HEK293 (cell line): ENCODE data around the gene QPCTL.
A peak's percentile ranks its signal among the peaks of the same experiment; 100 is the strongest.

Source experiments
- CTCF ChIP-seq: fragments of 450-650 bp; formaldehyde crosslinking; IDR thresholded peaks from 2 replicates; pipeline ENCODE4 v1.5.1; 2016; ENCODE audit warnings: missing biosample characterization, missing genetic modification characterization
- GLI2 ChIP-seq: fragments of 450-650 bp; formaldehyde crosslinking; IDR thresholded peaks from 2 replicates; pipeline ENCODE4; 2017; ENCODE audit warnings: missing biosample characterization, missing genetic modification characterization, low read depth, borderline replicate concordance
- GLI4 ChIP-seq: fragments of 450-650 bp; formaldehyde crosslinking; IDR thresholded peaks from 2 replicates; pipeline ENCODE4 v1.5.1; 2016; ENCODE audit warnings: missing biosample characterization, missing genetic modification characterization
- HIC1 ChIP-seq: fragments of 450-650 bp; formaldehyde crosslinking; IDR thresholded peaks from 2 replicates; pipeline ENCODE4 v1.5.1; 2016; ENCODE audit warnings: missing biosample characterization, missing genetic modification characterization
- INSM2 ChIP-seq: fragments of 450-650 bp; formaldehyde crosslinking; IDR thresholded peaks from 2 replicates; pipeline ENCODE4 v1.5.1; 2016; ENCODE audit warnings: missing biosample characterization, missing genetic modification characterization
- KLF10 ChIP-seq: fragments of 450-650 bp; IDR thresholded peaks from 2 replicates; pipeline ENCODE4 v1.5.1; 2018; ENCODE audit warnings: missing biosample characterization, mild to moderate bottlenecking, missing genetic modification characterization
- PRDM6 ChIP-seq: fragments of 450-650 bp; formaldehyde crosslinking; IDR thresholded peaks from 2 replicates; pipeline ENCODE4 v1.5.1; 2017; ENCODE audit warnings: missing biosample characterization, missing genetic modification characterization
- REPIN1 ChIP-seq: fragments of 450-650 bp; formaldehyde crosslinking; IDR thresholded peaks from 2 replicates; pipeline ENCODE4 v1.5.1; 2017; ENCODE audit warnings: missing biosample characterization, missing genetic modification characterization, low read depth
- SCRT1 ChIP-seq: fragments of 450-650 bp; formaldehyde crosslinking; IDR thresholded peaks from 2 replicates; pipeline ENCODE4 v1.5.1; 2016; ENCODE audit warnings: missing biosample characterization, missing genetic modification characterization, borderline replicate concordance
- SP3 ChIP-seq: fragments of 450-650 bp; formaldehyde crosslinking; IDR thresholded peaks from 2 replicates; pipeline ENCODE4 v1.5.1; 2016; ENCODE audit warnings: missing biosample characterization, missing genetic modification characterization
- ZFHX2 ChIP-seq: fragments of 450-650 bp; formaldehyde crosslinking; conservative IDR thresholded peaks from 2 replicates; pipeline ENCODE4 v1.5.1; 2016; ENCODE audit warnings: missing biosample characterization, missing genetic modification characterization
- ZNF157 ChIP-seq: fragments of 450-650 bp; formaldehyde crosslinking; IDR thresholded peaks from 2 replicates; pipeline ENCODE4 v1.5.1; 2016; ENCODE audit warnings: missing biosample characterization, missing genetic modification characterization
- ZNF221 ChIP-seq: fragments of 450-650 bp; formaldehyde crosslinking; IDR thresholded peaks from 2 replicates; pipeline ENCODE4 v1.5.1; 2017; ENCODE audit warnings: missing biosample characterization, missing genetic modification characterization, borderline replicate concordance
- ZNF280D ChIP-seq: fragments of 450-650 bp; formaldehyde crosslinking; IDR thresholded peaks from 2 replicates; pipeline ENCODE4 v1.5.1; 2016; ENCODE audit warnings: missing biosample characterization, missing genetic modification characterization
- ZNF335 ChIP-seq: fragments of 450-650 bp; formaldehyde crosslinking; conservative IDR thresholded peaks from 2 replicates; pipeline ENCODE4 v1.5.1; 2016; ENCODE audit warnings: missing biosample characterization, missing genetic modification characterization
- ZNF394 ChIP-seq: fragments of 450-650 bp; formaldehyde crosslinking; IDR thresholded peaks from 2 replicates; pipeline ENCODE4 v1.5.1; 2016; ENCODE audit warnings: missing biosample characterization, missing genetic modification characterization, mild to moderate bottlenecking, moderate library complexity, borderline replicate concordance
- ZNF48 ChIP-seq: fragments of 450-650 bp; formaldehyde crosslinking; IDR thresholded peaks from 2 replicates; pipeline ENCODE4 v1.5.1; 2016; ENCODE audit warnings: missing biosample characterization, missing genetic modification characterization
- ZNF501 ChIP-seq: fragments of 450-650 bp; formaldehyde crosslinking; IDR thresholded peaks from 2 replicates; pipeline ENCODE4 v1.5.1; 2016; ENCODE audit warnings: missing biosample characterization, missing genetic modification characterization
- ZNF514 ChIP-seq: fragments of 450-650 bp; formaldehyde crosslinking; IDR thresholded peaks from 2 replicates; pipeline ENCODE4 v1.5.1; 2016; ENCODE audit warnings: missing biosample characterization, missing genetic modification characterization
- ZNF561 ChIP-seq: fragments of 450-650 bp; IDR thresholded peaks from 2 replicates; pipeline ENCODE4 v1.5.1; 2018; ENCODE audit warnings: missing biosample characterization, missing genetic modification characterization, borderline replicate concordance
- ZNF571 ChIP-seq: fragments of 450-650 bp; formaldehyde crosslinking; IDR thresholded peaks from 2 replicates; pipeline ENCODE4 v1.5.0; 2017; ENCODE audit warnings: missing biosample characterization, missing genetic modification characterization
- ZNF610 ChIP-seq: fragments of 450-650 bp; formaldehyde crosslinking; IDR thresholded peaks from 2 replicates; pipeline ENCODE4 v1.5.1; 2016; ENCODE audit warnings: missing biosample characterization, missing genetic modification characterization, borderline replicate concordance
- ZNF658 ChIP-seq: fragments of 450-650 bp; formaldehyde crosslinking; IDR thresholded peaks from 2 replicates; pipeline ENCODE4; 2016; ENCODE audit warnings: missing biosample characterization, missing genetic modification characterization
- ZNF660 ChIP-seq: fragments of 450-650 bp; IDR thresholded peaks from 2 replicates; pipeline ENCODE4 v1.5.1; 2018; ENCODE audit warnings: missing biosample characterization, mild to moderate bottlenecking, missing genetic modification characterization
- ZSCAN18 ChIP-seq: fragments of 450-650 bp; formaldehyde crosslinking; IDR thresholded peaks from 2 replicates; pipeline ENCODE4 v1.5.1; 2016; ENCODE audit warnings: missing biosample characterization, missing genetic modification characterization
- ZSCAN23 ChIP-seq: fragments of 450-650 bp; formaldehyde crosslinking; IDR thresholded peaks from 2 replicates; pipeline ENCODE4 v1.5.1; 2016; ENCODE audit warnings: missing biosample characterization, missing genetic modification characterization
- ZXDB ChIP-seq: fragments of 450-650 bp; formaldehyde crosslinking; IDR thresholded peaks from 2 replicates; pipeline ENCODE4 v1.5.1; 2016; ENCODE audit warnings: missing biosample characterization, missing genetic modification characterization

QPCTL gene

GRCh38 chr19:45692187-45693105 is at the start of gene QPCTL (continued):
- TF ChIP-seq ZSCAN18 (tag by site-specific recombination) (no peak), ZNF658 (tag by site-specific recombination) (no peak), ZNF610 (no peak), ZNF48 (tag by site-specific recombination) (no peak), SP3 (peak; percentile 91), GLI2 (tag by site-specific recombination) (no peak), ZNF335 (tag by site-specific recombination) (peak; percentile 95), HIC1 (tag by site-specific recombination) (peak; percentile 91), ZNF280D (tag by site-specific recombination) (no peak), INSM2 (tag by site-specific recombination) (peak; percentile 48; the same call in 1 of the 2 replicates), ZNF571 (tag by site-specific recombination) (no peak), PRDM6 (tag by site-specific recombination) (no peak), ZSCAN23 (no peak), KLF10 (tag by site-specific recombination) (peak; percentile 99), GLI4 (peak; percentile 84; the same call in 1 of the 2 replicates), ZXDB (tag by site-specific recombination) (peak; percentile 75), ZNF514 (no peak), ZFHX2 (0 out of 2 replicates have a peak, but pooled peaks have one; percentile 12), ZNF660 (tag by site-specific recombination) (peak; percentile 82), CTCF (no peak), ZNF561 (peak; percentile 59; the same call in 1 of the 2 replicates), SCRT1 (tag by site-specific recombination) (0 out of 2 replicates have a peak, but pooled peaks have one; percentile 13), ZNF394 (tag by site-specific recombination) (peak; percentile 36; the same call in 1 of the 2 replicates), ZNF501 (tag by site-specific recombination) (peak; percentile 37; the same call in 1 of the 2 replicates), REPIN1 (tag by site-specific recombination) (no peak), ZNF221 (tag by site-specific recombination) (no peak), ZNF157 (tag by site-specific recombination) (no peak)
